HS-27A (cell line): ENCODE results near the gene PDE4D.
"Not testable (repeated sequence)": the region's sequence is repeated elsewhere in the genome, so short reads cannot be mapped to it uniquely, and the experiment has no call there.

Source experiments
- DNase-seq: peaks from one replicate; pipeline ENCODE4 v3.0.0-alpha.2; 2012; ENCODE audit warnings: low read depth, missing footprints

The PDE4D gene

DNA sequence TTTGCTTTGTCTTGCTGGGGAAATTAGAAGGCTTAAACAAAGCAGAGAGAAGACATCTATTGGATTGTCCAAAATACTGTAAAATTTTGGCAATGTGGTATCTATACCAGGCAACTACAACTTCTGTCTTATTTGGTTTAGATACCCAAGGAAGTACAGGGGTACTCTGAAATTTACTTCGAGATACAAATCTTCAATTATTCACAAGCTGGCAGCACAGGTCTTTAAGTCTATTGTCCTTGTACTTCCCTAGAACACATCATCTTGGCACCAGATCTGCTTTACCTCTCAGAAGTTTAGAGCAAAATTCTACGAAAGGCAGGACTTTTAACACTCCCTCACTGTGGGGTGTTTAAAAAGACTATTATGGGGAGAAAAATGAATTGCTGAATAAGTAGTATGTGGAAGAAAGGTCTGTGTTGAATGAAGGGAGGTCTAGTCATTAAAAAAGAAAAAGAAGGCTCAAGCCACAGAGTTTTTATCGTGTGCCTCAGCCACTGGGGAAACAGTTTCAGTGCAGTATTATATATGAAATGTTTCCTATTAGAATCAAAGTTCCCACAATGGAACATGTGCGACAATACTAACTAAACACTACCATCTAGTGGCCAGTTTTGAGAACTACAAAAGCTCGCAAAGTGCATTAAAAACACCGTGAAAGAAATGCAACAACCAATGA is 93.7 kb downstream of the PDE4D start:
- no peak for DNase-seq

GRCh38 chr5:59798862-59799667 is 94.5 kb downstream of the PDE4D start:
- no peak for DNase-seq

- DNase-seq, result no peak
Measured at GRCh38 chr5:59795141-59795540, 98.4 kb downstream of the PDE4D start.

GRCh38 chr5:59792983-59793585 is 100.4 kb downstream of the PDE4D start:
- no peak for DNase-seq

GRCh38 chr5:59791617-59792016 is 101.9 kb downstream of the PDE4D start:
- no peak for DNase-seq

DNA sequence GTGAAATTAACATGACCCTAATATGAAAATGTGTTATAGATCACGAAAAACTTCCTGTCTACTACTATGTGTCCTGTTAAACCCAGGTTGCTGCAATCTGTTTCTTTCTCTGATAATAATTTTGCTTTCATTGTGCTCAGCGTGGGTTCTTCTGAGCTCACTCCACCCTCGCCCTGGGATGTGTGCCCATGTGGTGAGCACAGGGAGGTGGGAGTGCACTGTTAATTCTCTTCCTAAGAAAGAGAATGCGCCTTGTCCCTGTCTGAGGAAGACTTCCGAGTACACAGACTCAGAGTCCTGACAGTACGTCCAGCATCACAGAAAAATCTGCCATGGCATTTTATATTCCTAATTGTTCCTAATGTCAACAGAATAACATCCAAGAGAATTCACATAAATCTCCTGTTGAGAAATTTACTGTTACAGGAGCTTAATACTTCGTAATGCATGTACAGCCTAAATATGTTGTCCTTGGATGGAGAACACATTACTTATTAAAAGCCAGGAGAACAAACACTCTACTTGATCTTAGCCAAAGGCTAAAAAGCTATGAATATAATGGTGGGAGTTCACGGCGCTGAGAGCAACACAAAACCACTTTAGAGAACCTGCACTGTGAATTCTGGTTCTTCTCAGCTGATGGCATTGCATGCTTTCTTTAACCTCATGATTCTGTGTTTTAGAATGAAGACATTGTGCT is 102.6 kb downstream of the PDE4D start:
- no peak for DNase-seq

DNA sequence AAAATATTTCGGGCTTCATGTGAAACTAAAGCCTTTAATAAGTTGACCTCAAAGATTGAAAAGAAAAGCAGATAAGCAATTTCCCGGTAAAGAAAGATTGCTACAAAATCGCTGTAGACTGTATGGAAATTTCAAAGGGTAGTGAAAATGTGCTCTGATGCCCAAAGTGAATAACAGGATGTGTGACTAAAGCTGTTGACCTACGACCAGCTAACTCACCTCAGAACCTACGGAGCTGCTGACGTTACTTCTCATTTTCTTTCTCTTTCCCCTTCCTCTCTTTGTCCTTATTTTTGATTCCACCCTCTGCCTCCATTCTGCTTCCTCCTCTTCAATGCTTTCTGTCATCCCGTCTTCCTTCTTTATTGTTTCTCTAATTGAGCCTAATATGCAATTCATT is 103.2 kb downstream of the PDE4D start:
- no peak for DNase-seq

DNA sequence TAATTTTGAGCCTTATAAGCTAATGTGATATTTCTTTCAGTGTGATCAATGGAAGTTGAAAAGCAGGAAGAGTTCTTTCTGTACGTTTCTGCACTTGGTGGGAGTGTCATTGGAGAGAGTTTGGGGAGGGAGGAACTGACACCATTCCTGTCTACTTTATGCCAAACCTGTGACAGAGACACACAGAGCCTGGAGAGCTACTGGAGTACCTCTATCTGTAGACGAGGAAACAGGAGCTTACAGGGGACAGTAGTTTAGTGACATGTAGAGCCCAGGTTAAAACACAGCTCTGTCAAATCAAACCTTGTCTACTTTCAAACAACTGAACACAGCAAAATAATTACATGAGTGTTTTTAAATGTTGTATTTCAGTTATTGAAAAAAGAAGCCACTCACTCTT is 103.6 kb downstream of the PDE4D start:
- no peak for DNase-seq

GRCh38 chr5:59789197-59789596 is 104.3 kb downstream of the PDE4D start:
- DNase-seq, result no peak

- no peak for DNase-seq
Measured at GRCh38 chr5:59786334-59786805, 107.2 kb downstream of the PDE4D start.

DNA sequence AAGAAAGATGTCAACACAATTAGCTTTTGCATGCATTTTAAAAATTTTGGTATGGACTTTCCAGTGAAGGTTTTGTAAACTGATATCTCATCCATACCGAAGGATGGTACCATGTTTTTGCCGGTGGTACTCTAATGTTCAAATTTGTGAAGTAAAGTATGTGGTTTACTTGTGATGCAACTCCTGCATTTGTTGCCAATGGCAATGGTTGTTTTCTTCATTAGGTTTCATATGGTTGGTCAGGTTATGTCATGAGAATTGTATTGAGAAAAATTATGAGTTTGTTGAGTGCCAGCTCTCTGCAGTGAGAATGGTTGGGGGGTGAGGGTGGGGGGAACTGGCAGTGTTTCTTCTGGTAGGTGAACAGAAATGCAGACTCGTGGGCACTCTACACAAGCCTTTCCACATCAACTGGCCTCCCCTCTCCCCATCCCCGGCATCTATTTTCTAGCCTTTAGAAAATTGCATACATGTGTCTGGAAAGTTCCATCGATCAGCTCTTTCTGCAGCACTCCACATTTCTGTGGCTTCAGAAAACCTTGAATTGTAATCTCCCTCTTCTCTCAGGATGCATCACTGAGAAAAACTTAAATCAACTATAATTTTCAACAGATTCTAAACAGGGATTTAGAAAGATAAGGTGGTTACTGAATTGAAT is 107.7 kb downstream of the PDE4D start:
- no peak for DNase-seq

DNA sequence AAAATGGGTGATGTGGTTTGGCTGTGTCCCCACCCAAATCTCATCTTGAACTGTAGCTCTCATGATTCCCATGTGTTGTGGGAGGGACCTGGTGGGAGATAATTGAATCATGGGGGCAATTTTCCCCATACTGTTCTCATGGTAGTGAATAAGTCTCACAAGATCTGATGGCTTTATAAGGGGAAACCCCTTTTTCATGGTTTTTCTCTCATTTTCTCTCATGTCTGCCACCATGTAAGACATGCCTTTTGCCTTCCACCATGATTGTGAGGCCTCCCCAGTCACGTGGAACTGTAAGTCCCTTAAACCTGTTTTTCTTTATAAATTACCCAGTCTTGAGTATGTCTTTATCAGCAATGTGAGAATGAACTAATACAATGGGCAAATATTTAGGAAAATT is 108.8 kb downstream of the PDE4D start:
- not testable (repeated sequence) for DNase-seq

DNA sequence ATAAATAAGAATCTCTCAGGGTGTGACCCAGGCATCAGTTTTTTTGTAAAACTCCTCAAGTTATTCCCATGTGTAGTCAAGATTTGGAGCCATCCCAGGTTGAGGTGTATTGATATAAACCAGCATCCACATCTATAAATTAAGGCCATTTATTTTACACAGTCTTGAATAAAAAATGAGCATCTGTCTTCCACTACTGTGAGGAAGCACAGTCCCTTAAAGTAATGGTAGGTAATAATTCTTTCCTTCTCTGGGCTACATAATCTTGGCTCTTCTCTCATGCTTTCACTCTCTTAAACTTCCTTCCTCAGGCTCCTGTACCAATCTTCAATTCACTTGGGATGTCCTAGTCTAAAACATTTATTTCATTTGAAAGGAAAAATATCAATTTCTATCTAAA is 110.3 kb downstream of the PDE4D start:
- DNase-seq, result no peak

GRCh38 chr5:59782856-59783255 is 110.7 kb downstream of the PDE4D start:
- no peak for DNase-seq

GRCh38 chr5:59779453-59779852 is 114.1 kb downstream of the PDE4D start:
- DNase-seq, result no peak

DNA sequence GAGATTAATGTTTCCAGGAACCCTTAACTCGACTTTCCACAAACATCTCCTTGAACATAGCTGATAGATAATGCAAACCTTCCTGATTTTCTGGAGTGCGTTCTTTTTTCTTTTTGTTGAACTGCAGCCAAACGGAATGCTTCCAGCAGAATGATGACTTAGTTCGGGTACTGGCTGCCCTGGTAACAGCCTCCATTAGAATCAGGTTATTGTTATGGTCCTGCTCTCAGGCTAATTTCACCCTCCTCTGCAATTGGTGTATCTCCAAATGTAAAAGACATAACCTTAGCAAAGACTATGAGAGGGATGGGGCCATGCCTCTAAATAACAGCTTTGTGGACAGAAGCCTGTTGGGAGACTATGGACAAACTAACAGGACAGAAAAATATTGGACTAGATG is 116.5 kb downstream of the PDE4D start:
- DNase-seq, result no peak

- no peak for DNase-seq
Measured at GRCh38 chr5:59773294-59773693, 120.2 kb downstream of the PDE4D start.

DNA sequence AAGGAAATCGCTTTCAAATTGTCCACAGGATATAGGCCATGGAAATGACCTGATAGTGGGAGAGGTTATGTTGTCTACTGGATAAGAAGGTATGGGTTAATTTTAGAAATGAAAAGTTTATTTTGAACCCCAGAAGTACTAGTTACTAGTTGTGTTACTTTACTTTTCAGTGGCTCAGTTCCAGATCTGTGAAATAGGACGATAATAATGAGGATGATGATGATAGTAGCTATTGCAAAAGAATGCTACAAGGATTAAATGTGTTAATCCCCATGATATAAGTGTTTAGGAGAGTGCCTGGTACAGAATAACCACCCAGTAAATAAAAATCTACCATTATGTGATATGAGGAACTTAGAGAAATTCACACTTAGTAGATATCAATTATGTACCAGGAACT is 120.8 kb downstream of the PDE4D start:
- DNase-seq, result no peak

DNA sequence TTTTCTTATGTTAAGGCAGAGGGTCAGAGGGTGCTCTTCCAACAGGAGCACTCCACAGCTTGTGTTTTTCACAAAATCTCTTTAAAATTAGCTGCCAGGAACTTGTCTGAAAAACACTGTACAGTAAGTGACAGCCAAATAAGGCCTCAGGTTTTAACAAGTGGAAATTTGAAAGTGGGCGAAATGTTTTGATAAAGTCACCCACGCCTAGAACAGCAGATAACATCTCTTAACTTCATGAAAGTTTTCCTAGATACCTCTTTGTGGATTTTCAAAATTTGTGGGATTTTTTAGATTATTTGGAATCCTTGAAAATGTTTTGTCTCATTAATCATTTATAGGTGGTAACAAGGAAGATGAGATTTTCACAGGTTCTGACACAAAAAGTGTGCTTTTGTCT is 121.3 kb downstream of the PDE4D start:
- DNase-seq, result no peak

GRCh38 chr5:59770953-59771352 is 122.6 kb downstream of the PDE4D start:
- no peak for DNase-seq

- no peak for DNase-seq
Measured at GRCh38 chr5:59769832-59770231, 123.7 kb downstream of the PDE4D start.

DNA sequence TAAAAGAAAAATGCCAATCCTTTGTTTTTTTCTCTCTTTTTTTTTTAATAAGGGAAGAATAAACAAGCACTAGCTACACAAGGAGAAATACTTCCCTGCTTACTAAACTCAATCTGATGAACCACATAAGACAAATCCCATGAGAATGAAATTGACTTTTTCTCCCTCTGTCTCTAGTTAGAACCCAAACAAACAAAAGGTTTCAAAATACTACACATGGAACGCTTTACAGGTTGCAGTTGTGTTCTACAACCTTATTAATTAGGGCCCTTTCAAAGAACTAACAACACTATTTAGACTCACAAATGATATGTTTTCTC is 124.5 kb downstream of the PDE4D start:
- no peak for DNase-seq
